HG03558 (cell line): ENCODE data around the gene WSB1.

Source experiments
- ATAC-seq: cut with Tn5 transposase; IDR thresholded peaks from one replicate; pipeline ENCODE4 v1.9.1; 2021; ENCODE audit warnings: moderate number of reproducible peaks; ENCODE audit not compliant: unreplicated experiment; ENCODE audit errors: extremely low read depth

Gene WSB1

GRCh38 chr17:27332485-27333409 is 38.8 kb downstream of the WSB1 start:
- peak; percentile 86 for ATAC-seq

DNA sequence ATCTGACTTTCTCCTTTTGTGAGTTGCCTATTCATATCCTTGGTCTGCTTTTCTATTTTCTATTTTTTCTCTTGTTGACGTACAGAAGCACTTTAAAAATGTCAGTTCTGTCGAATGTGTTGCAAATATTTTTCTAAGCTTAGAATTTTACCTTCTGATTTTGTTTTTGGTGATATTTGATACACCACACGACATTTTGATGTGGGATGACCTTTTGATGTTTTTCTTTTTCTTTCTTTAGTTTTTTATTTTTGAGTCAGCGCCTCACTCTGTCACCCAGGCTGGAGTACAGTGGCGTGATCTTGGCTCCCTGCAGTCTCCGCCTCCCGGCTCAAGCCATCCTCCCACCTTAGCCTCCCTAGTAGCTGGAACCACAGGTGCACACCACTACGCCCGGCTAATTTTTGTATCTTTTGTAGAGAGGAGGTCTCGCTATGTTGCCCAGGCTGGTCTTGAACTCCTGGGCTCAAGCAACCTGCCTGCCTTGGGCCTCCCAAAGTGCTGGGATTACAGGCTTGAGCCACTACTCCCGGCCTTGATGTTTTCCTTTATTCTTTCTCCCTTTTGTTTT is 39.6 kb downstream of the WSB1 start:
- no peak for ATAC-seq

DNA sequence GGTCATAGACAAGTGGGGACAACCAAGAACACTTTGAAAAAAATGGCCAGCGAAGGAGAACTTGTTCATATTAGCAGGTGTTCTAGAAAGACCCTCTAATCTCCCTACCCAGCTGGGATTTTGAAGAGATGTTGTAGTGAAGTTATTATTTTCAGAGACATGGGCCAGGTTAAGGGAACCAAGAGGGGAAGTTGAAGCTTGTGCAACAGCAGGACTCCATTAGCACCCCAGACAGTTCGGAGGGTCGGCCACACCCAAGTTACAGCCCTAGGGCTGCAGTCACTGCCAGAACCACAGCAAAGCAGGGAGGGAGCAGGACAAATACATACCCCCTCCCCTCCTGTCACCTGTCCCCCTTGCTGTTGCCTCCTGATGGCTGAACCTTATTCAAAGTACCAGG is 42.3 kb downstream of the WSB1 start:
- ATAC-seq: no peak

GRCh38 chr17:27338536-27338985 is 44.6 kb downstream of the WSB1 start:
- peak; percentile 56 for ATAC-seq

DNA sequence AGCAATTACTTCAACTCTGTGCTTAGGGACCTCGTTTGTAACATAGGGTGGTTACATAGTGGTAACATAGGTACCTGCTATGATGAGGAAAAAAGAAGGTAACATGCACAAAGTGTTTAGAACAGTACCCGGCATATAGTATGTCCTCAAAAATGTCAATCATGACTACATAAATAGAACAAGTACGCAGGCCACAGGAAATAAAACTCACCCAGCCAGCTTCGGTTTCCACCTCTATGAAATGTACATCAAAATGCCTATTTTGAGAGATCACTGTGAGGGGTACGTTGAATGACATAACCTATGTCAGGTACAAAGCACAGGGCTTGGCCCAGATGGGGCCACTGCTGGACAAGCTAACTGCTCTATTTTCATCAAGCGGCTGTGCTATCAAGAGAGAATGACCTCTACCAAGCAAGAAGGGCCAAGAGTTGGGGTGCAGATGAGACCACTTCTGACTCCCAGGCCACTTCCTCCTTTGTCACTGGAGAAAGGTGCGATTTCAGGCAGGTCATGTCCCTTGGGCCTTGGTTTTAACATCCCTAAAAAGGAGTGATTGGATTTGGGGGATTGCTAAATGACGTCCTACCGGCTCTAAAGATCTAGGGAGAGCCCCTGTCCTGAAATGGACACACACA is 45.4 kb downstream of the WSB1 start:
- peak; percentile 12 for ATAC-seq

GRCh38 chr17:27339836-27340550 is 46.1 kb downstream of the WSB1 start:
- ATAC-seq: no peak

DNA sequence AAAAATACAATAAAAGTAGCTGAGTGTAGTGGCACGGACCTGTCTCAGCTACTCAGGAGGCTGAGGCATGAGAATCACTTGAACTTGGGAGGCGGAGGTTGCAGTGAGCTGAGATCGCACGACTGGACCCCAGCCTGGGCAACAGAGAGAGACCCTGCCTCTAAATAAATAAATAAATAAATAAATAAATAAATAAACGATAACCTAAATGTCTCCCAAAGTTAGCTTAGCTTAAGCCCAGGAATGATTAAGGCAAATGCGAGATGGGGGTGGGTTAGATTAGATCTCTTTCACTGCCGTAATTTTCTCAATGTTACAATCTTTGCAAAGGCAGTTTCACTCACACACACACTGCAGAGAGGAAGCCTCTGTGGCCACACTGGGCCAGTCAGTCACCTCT is 46.7 kb downstream of the WSB1 start:
- ATAC-seq: no peak

- no peak for ATAC-seq
Measured at GRCh38 chr17:27341041-27341471, 47.1 kb downstream of the WSB1 start.

DNA sequence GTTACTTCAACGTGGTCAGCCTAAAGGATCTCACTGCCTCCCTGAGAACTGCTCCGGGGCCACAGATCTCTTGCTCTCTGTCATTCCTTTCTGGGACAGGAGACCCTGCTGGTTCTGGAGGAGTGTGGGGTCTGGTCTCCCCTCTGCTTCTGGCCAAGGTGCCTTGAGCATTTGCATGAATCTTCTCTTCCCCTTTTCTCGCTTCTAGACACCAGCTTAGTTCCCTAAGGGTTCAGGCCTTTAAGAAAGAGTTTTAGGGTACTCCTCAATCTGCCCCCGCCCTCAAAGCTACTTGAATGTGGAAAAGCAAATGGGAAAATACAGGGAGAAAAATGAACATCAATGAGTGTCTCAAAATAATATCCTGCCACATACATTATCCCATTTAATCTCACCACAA is 48.1 kb downstream of the WSB1 start:
- ATAC-seq: no peak

DNA sequence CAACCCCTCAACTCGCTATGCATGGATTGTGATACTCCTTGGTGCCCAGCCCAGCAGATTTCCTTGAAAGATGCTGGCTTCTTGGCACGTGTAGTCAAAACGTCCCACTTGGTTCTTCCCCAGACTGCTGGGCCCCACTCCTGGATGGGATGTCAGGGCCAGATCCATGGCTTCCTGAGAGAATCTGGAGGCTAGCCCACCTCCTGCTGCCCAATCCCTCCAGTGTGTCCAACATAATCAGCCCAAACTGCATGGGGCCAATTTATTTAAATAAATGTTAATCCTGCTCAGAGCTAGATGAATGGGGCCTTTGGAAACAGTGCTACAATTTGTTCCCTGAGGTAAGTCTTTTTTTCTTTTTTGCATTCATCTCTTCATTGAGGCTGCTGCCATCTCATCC is 49.4 kb downstream of the WSB1 start:
- ATAC-seq: no peak

- no peak for ATAC-seq
Measured at GRCh38 chr17:27343977-27344607, 50.2 kb downstream of the WSB1 start.

- ATAC-seq: no peak
Measured at GRCh38 chr17:27345141-27345904, 51.4 kb downstream of the WSB1 start.

DNA sequence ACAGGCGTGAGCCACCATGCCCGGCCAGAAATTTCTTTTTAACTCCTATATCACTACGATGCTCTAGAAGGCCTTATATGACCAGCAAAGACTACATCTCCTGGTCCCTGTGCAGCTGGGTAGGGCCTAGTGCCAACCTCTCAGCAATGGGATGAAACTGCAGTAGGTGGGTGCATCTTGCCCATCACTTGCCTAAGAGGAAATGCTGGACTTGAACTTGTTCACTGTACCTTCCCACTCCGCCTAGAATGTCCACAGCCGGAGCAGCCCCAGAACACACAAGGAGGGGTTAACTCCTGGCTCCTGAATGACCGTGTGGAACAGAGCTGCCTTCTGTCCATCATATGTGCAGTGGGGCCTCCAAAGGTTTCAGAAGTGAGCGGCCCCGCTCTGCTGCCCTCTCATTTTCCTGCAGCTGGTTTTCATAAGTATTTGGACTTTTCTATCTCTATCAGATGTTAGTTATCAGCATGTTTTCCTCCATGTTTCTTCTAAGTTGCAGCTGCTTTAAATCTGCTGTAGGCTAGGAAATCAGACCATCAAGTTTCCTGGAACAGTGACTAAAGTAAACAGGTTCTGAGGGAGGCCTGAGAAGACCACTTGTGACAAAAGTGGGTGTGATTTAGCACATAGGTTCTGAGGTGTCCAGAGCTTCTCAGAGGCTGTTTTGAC is 52.5 kb downstream of the WSB1 start:
- no peak for ATAC-seq

DNA sequence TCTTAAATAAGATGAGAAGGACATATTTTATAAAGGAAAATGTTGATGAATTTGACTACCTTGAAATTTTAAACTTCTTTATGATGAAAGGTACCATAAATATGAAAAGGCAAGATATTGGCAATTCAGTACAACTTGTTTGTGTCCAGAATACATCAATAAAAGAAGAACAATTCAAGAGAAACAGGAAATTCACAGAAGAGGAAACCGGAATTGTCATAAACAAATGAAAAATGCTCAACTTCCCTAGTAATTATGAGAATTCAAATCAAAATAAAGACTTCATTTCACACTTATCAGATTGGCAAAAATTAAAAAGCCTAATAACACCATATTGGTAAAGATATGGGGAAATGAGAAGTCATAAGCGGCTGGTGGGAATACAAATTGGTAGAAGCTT is 54.3 kb downstream of the WSB1 start:
- ATAC-seq: no peak

DNA sequence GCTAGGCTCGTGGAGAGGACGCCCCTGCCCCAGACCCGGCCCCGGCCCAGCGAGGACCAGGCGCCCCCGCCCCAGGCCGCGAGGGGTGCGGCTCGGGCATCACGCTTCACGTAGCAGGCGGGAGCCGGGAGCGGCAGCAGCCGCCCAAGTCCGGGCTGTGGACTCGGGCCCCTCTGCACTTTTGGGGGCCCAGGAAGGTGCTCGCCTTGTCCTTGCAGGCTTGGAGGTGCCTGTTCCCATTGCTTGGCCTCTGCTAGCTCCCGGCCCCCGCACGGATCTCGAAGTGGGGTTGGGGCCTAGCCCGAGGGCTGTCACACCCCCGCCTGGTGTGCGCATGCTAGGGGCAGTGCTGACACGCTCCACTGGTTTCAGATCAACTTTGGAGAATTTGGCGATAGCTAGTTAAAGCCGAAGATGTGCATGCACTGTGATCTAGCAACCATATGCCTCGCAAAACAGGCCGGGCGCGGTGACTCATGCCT is 55.7 kb downstream of the WSB1 start:
- no peak for ATAC-seq

DNA sequence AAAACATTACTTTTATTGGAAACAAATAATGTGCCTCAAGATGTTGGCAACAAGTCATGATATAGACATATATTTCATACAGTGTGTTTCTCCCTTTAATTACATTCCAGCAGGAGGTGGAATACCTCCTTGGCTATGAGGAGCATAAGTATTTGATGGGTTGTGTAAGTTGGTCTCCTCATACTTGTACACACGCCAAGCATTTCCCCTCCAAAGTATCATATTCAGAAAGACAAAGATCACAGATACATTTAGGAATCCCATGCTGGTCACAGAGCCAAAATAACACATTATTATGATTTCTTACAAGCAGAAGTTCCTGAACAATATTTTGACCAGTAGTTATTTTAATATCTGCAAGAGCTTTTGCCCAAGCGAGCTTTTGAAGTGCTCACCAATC is 57.8 kb downstream of the WSB1 start:
- ATAC-seq: no peak

DNA sequence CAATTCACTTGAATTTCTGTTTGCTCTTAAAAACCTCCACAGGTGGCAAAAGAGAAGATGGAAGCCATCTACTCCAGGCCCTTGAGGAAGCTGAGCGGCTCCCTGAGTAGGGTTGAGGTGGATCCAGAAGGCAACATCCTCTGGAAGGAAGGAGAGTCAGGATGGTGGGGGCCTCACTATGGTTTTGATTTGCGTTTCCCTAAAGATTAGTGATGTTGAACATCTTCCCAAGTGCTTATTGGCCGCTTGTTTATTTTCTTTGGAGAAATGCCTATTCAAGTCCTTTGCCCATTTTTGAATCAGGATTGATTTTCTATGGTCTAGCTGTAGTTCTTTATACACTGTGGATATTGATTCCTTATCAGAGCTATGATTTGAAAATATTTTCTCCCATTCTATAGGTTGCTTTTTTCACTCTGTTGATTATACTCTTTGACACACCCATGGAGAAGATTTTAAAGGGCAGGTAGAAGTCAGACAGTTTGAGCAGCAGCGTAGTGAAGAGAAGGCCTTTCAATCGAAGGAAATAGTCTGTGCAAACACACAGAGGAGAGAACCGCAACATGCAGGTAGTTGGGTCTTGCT is 58.6 kb downstream of the WSB1 start:
- no peak for ATAC-seq

- ATAC-seq: no peak
Measured at GRCh38 chr17:27353033-27353460, 59.1 kb downstream of the WSB1 start.
